Activated CD4-positive, alpha-beta T cell treated with anti-CD3 and anti-CD28 coated beads for 1 hour (primary cell): ENCODE measurements around the gene RNF169.
"Not testable (repeated sequence)": the region's sequence is repeated elsewhere in the genome, so short reads cannot be mapped to it uniquely, and the experiment has no call there.

Experiments used
- DNase-seq: peaks from one replicate; pipeline ENCODE4 v3.0.0-alpha.2; 2020

The RNF169 gene

GRCh38 chr11:74730571-74731260 lies 17.9 kb upstream of the RNF169 start:
- DNase-seq = no peak

- DNase-seq = no peak
These were observed 17.2 kb upstream of the RNF169 start, which contains the start of gene CHRDL2 for GRCh38 chr11:74731301-74732094. Gene CHRDL2 (minus strand): TSS chr11:74731426. CDS start chr11:74730888, 538 bp downstream.

GRCh38 chr11:74734559-74734925 lies 14.1 kb upstream of the RNF169 start:
- DNase-seq = no peak

- no peak for DNase-seq
These were observed 13.2 kb upstream of the RNF169 start for GRCh38 chr11:74735365-74735928.

GRCh38 chr11:74736031-74736430 lies 12.6 kb upstream of the RNF169 start:
- no peak for DNase-seq

GRCh38 chr11:74739546-74740270 lies 8.9 kb upstream of the RNF169 start:
- peak; percentile 12 for DNase-seq

GRCh38 chr11:74742070-74742469 lies 6.6 kb upstream of the RNF169 start:
- no peak for DNase-seq

- DNase-seq = no peak
These were observed 5.0 kb upstream of the RNF169 start for GRCh38 chr11:74743640-74744039.

GRCh38 chr11:74744277-74744676 lies 4.4 kb upstream of the RNF169 start:
- DNase-seq = no peak

- no peak for DNase-seq
These were observed 1.8 kb upstream of the RNF169 start for GRCh38 chr11:74746868-74747267.

- peak; percentile 18 for DNase-seq
These were observed 697 bp downstream of the RNF169 start for GRCh38 chr11:74749127-74749964.

GRCh38 chr11:74749965-74750296 lies 1.3 kb downstream of the RNF169 start:
- no peak for DNase-seq

- DNase-seq = not testable (repeated sequence)
These were observed 1.9 kb downstream of the RNF169 start for GRCh38 chr11:74750598-74750997.

- no peak for DNase-seq
These were observed 2.7 kb downstream of the RNF169 start for GRCh38 chr11:74751303-74751702.

GRCh38 chr11:74754507-74755252 lies 6.0 kb downstream of the RNF169 start:
- DNase-seq = no peak

- no peak for DNase-seq
These were observed 6.8 kb downstream of the RNF169 start for GRCh38 chr11:74755395-74755995.

- no peak for DNase-seq
These were observed 7.9 kb downstream of the RNF169 start for GRCh38 chr11:74756571-74756970.

- DNase-seq = no peak
These were observed 18.3 kb downstream of the RNF169 start for GRCh38 chr11:74766905-74767304.

- not testable (repeated sequence) for DNase-seq
These were observed 19.6 kb downstream of the RNF169 start for GRCh38 chr11:74768172-74768651.

GRCh38 chr11:74769055-74769707 lies 20.5 kb downstream of the RNF169 start:
- no peak for DNase-seq

GRCh38 chr11:74770456-74770855 lies 21.8 kb downstream of the RNF169 start:
- no peak for DNase-seq
